SK-N-SH (cell line): ENCODE results near the gene LRMDA. TPM values are rescaled to one million over a fixed set of nuclear protein-coding genes. Genes with fewer than 3 reads are reported as not detected.
"Not testable (repeated sequence)": the region's sequence is repeated elsewhere in the genome, so short reads cannot be mapped to it uniquely, and the experiment has no call there.

Source experiments
- CTCF ChIA-PET: fragments of 300-600, 350-600 bp; formaldehyde crosslinking; extraction: SDS; loops from one replicate; lab custom pipeline; 2021; lab: Yijun Ruan, JAX
- POLR2A ChIA-PET: fragments of 350-600 bp; sonication (Branson Sonifier 250); formaldehyde crosslinking; extraction: SDS; loops from one replicate; lab custom pipeline; 2020; ENCODE audit warnings: antibody characterized with exemption, inconsistent platforms; lab: Yijun Ruan, JAX
- DNase-seq: peaks from one replicate; pipeline ENCODE4 v3.0.0; 2012
- H2AFZ ChIP-seq: fragments of 200-600 bp; sonication (generic); 2 replicates; pipeline ENCODE4 v1.8.1; 2016; ENCODE audit warnings: antibody characterized with exemption, mild to moderate bottlenecking, low read depth
- H3F3A ChIP-seq: fragments of 200-600 bp; sonication (generic); replicated peaks from 2 replicates; pipeline ENCODE3; 2016; ENCODE audit warnings: antibody characterized with exemption, mild to moderate bottlenecking; ENCODE audit not compliant: insufficient read depth
- H3K27ac ChIP-seq, 2 experiments: fragments of 200-500 bp in 1 of 2; fragments of 200-600 bp in 1 of 2; sonication (Bioruptor generic) in 1 of 2; sonication (generic), shearing (Covaris generic) in 1 of 2; 2 replicates each; pipeline versions ENCODE4 v1.5.1 to v1.6.1; 2014 to 2016; ENCODE audit warnings: low read depth in 2 of 2, inconsistent platforms in 1 of 2, low read length in 1 of 2, mild to moderate bottlenecking in 1 of 2, mixed read lengths in 1 of 2
- H3K27me3 ChIP-seq: fragments of 200-600 bp; sonication (generic), shearing (Covaris generic); 2 replicates; pipeline ENCODE4 v1.6.1; 2016; ENCODE audit warnings: mixed run types; ENCODE audit not compliant: insufficient read depth
- H3K36me3 ChIP-seq, 2 experiments: fragments of 200-500 bp in 1 of 2; fragments of 200-600 bp in 1 of 2; sonication (Bioruptor generic) in 1 of 2; sonication (generic) in 1 of 2; replicated peaks in 1 of 2; 2 replicates each; pipeline versions ENCODE3 to v1.5.1; 2014 to 2016; ENCODE audit warnings: low read length in 1 of 2, mild to moderate bottlenecking in 1 of 2; ENCODE audit not compliant: insufficient read depth in 2 of 2, control insufficient read depth in 1 of 2
- H3K4me1 ChIP-seq, 2 experiments: fragments of 200-500 bp in 1 of 2; fragments of 200-600 bp in 1 of 2; sonication (Bioruptor generic) in 1 of 2; sonication (generic), shearing (Covaris generic) in 1 of 2; 2 replicates each; pipeline versions ENCODE4 v1.5.1 to v1.6.1; 2014 to 2016; ENCODE audit warnings: low read depth in 1 of 2, low read length in 1 of 2, mixed run types in 1 of 2; ENCODE audit not compliant: insufficient read depth in 2 of 2, control insufficient read depth in 1 of 2
- H3K4me2 ChIP-seq: fragments of 200-600 bp; sonication (generic), shearing (Covaris generic); 2 replicates; pipeline ENCODE4 v1.6.1; 2017; ENCODE audit warnings: mixed run types
- H3K4me3 ChIP-seq, 2 experiments: fragments of 200-500 bp in 1 of 2; fragments of 200-600 bp in 1 of 2; sonication (Bioruptor generic) in 1 of 2; sonication (generic), shearing (Covaris generic) in 1 of 2; 2 replicates each; pipeline versions ENCODE4 v1.5.1 to v1.8.1; 2014 to 2016; ENCODE audit warnings: low read depth in 2 of 2, inconsistent platforms in 1 of 2, low read length in 1 of 2, mild to moderate bottlenecking in 1 of 2, mixed read lengths in 1 of 2, moderate library complexity in 1 of 2
- H3K79me2 ChIP-seq: fragments of 200-600 bp; sonication (generic); 2 replicates; pipeline ENCODE4 v1.8.1; 2017; ENCODE audit warnings: mild to moderate bottlenecking; ENCODE audit not compliant: insufficient read depth
- H3K9ac ChIP-seq: fragments of 200-600 bp; sonication (generic); 2 replicates; pipeline ENCODE4 v1.6.1; 2017; ENCODE audit warnings: mixed run types
- H3K9me2 ChIP-seq: fragments of 200-600 bp; sonication (generic); 2 replicates; pipeline ENCODE4 v1.6.1; 2017; ENCODE audit warnings: mixed run types
- H3K9me3 ChIP-seq: fragments of 200-600 bp; sonication (generic); 2 replicates; pipeline ENCODE4 v1.6.1; 2017; ENCODE audit warnings: mixed run types, mild to moderate bottlenecking, moderate library complexity
- H4K20me1 ChIP-seq: fragments of 200-600 bp; sonication (generic); 2 replicates; pipeline ENCODE4 v1.6.1; 2017; ENCODE audit warnings: mild to moderate bottlenecking, mixed run types; ENCODE audit not compliant: insufficient read depth
- CHD2 ChIP-seq: fragments of 150-350 bp; IDR thresholded peaks from 2 replicates; pipeline ENCODE4 v1.6.1; 2018; ENCODE audit warnings: low read length; ENCODE audit not compliant: partially characterized antibody
- FOSL2 ChIP-seq: IDR thresholded peaks from 2 replicates; pipeline ENCODE4 v1.4.0; 2012; ENCODE audit warnings: low read depth, mild to moderate bottlenecking, moderate library complexity, borderline replicate concordance
- FOXJ3 ChIP-seq: sonication (generic); formaldehyde crosslinking; IDR thresholded peaks from 2 replicates; pipeline ENCODE4 v1.5.1; 2020; ENCODE audit warnings: mild to moderate bottlenecking, missing genetic modification reagents
- FOXM1 ChIP-seq: IDR thresholded peaks from 2 replicates; pipeline ENCODE4 v1.4.0; 2012; ENCODE audit warnings: low read depth, mild to moderate bottlenecking
- NFIC ChIP-seq: IDR thresholded peaks from 2 replicates; pipeline ENCODE4 v1.4.0; 2012; ENCODE audit warnings: borderline replicate concordance
- RCOR1 ChIP-seq: fragments of 150-350 bp; IDR thresholded peaks from 2 replicates; pipeline ENCODE4 v1.6.1; 2017; ENCODE audit warnings: antibody characterized with exemption, low read length
- RFX5 ChIP-seq: IDR thresholded peaks from 2 replicates; pipeline ENCODE4 v1.6.1; 2012; ENCODE audit warnings: mild to moderate bottlenecking, improper control_type of control experiment, low read length
- RXRA ChIP-seq: IDR thresholded peaks from 2 replicates; pipeline ENCODE4 v1.4.0; 2012; ENCODE audit warnings: low read depth, mild to moderate bottlenecking, borderline replicate concordance
- SIN3A ChIP-seq: IDR thresholded peaks from 2 replicates; pipeline ENCODE4 v1.6.1; 2012; ENCODE audit warnings: low read depth, mild to moderate bottlenecking, low read length, moderate library complexity, borderline replicate concordance
- TAF1 ChIP-seq: IDR thresholded peaks from 2 replicates; pipeline ENCODE4 v1.6.1; 2012; ENCODE audit warnings: low read depth, mild to moderate bottlenecking, low read length, moderate library complexity, borderline replicate concordance
- TCF12 ChIP-seq: IDR thresholded peaks from 2 replicates; pipeline ENCODE4 v1.4.0; 2012
- TEAD4 ChIP-seq: IDR thresholded peaks from 2 replicates; pipeline ENCODE4 v1.4.0; 2012; ENCODE audit warnings: mild to moderate bottlenecking, borderline replicate concordance; ENCODE audit not compliant: insufficient read depth
- WGBS: methylation state at CpG from one replicate; pipeline ENCODE4 v1.1.6; 2017; ENCODE audit warnings: low lambda C conversion rate; 5-methylcytosine and 5-hydroxymethylcytosine counted together
- polyA plus RNA-seq, 3 experiments: library from polyadenylated mRNA; depleted of rRNA; stranded (reverse); fragments of >200 nt; gene quantifications; 2 replicates each; pipeline ENCODE4 v1.2.3, GENCODE V29; 2012
- TF ChIP-seq, protein P1 (sequence below): fragments of 150-350 bp; IDR thresholded peaks from 2 replicates; pipeline ENCODE4 v1.6.1; 2016; ENCODE audit warnings: mild to moderate bottlenecking, low read depth, low read length

LRMDA gene
- polyA plus RNA-seq, 1 of the 3 experiments (the other 2 are of a cell fraction): 0.95 TPM

DNA sequence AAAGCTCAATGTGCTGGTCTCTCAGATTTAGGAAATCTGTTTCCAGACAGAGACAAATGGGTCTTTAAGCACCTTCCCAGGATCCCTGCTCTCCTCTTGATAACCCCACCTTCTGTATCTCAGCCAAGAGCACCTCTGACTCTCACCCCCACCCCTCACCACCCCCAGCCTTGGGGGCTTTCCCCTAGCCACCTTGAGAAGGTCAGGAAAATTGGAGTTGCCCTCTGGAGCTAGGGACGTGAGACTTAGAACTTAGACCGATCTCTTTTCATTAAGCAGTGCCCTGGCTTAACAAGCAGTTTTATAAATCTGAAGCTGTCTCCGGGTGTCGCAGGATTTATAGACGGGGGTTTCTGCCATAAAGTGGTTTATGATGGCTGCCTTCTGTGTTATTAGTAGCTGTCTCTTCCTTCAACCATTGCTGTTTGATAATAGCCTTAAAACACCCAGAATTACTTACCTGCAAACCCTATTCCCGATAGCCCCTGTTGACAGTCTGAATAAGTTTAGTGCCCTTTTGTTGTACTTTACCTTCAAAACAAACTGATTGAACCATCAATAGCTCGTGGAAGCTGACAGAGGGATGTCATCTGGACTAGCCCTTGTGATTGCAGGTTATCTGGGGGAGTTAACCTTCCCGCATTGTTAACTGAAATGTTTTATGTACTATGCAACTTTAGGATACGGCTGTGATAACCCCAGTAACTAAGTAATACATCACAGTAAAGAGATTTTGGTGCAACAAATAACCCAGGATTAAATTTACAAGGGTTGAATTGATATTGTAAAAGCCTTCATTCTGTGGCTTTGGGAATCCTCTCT lies 621.5 kb downstream of the LRMDA start (continued):
- TF ChIP-seq SIN3A (no peak), RCOR1 (no peak), NFIC (no peak), CHD2 (no peak)

DNA sequence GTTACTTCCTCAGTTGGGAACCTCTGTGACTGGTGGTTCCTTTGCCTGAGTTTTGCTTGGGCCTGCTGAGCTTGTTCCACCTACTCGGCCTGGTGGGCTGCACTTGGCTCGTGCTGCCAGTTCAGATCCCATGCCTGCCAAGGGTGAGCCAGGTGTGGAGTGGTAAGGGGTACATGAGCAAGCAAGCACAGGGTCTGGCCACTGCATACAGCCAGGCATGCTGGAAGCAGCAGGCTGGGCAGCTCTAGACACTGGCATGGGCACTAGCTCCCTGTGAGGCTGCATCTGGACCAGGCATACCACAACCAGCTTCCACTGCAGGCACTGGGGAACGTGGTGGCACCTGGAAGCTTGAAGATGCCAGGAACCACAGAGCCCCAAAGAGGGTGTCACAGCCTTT lies 624.0 kb downstream of the LRMDA start:
- Histone ChIP-seq H3K79me2 (no peaks in the 10 kb centered on the region), H2AFZ (no peak overlapping the region), H3K9ac (no peak overlapping the region), H3K27ac (no peak overlapping the region), H3K4me2 (no peak overlapping the region), H3K4me1 (no peaks in the 10 kb centered on the region; a peak in 1 of 4 replicates), H3K4me3 (no peak overlapping the region), H3K9me3 (no peaks in the 10 kb centered on the region), H3K27me3 (0 out of 2 replicates have a peak, but pooled peaks cover under 1% of the 10 kb centered on the region), H3K36me3 (no peaks in the 10 kb centered on the region), H4K20me1 (no peaks in the 10 kb centered on the region), H3F3A (no peaks in the 10 kb centered on the region), H3K9me2 (no peaks in the 10 kb centered on the region)
- ChIA-PET CTCF (interaction anchor here (2.8 kb wide), 1 partner anchor 19 kb away, joined by 15 read pairs; no protein-coding TSS in a partner anchor), POLR2A (no interaction called here)
- no peak for TF ChIP-seq NFIC
- TF ChIP-seq FOSL2: no peak
- TF ChIP-seq RFX5: no peak
- TF ChIP-seq FOXM1: no peak
- TF ChIP-seq RXRA: no peak
- TF ChIP-seq FOXJ3 (CRISPR knock-in tag): no peak
- WGBS: 14% methylated on average over 3 of the region's 3 CpGs
- no peak for DNase-seq

DNA sequence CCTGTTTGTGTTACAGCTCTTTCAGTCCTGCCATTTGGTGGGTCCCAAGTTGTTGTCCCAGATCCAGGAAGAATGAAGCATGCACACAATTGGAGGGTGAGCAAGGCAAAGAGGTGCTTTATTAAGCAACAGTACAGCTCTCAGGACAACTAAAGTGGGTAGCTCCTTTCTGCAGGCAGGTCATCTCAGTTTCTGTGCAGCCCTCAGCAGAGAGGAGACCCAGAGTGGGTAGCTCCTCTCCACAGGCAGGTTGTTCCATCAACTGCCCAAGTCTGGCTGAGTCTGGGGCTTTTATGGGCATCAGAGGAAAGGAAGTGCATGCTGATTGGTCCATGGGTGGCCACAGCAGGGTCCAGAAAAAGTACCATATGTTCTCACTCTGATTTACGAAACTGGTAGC lies 624.5 kb downstream of the LRMDA start:
- no peak overlapping the region for H3K9ac ChIP-seq
- WGBS: 67% methylated on average over 1 of the region's 1 CpG
- no peak for DNase-seq
- no peak overlapping the region for H2AFZ ChIP-seq
- H3K4me2 ChIP-seq: no peak overlapping the region
- no peak for TF ChIP-seq TAF1
- TF ChIP-seq, protein P1, sequence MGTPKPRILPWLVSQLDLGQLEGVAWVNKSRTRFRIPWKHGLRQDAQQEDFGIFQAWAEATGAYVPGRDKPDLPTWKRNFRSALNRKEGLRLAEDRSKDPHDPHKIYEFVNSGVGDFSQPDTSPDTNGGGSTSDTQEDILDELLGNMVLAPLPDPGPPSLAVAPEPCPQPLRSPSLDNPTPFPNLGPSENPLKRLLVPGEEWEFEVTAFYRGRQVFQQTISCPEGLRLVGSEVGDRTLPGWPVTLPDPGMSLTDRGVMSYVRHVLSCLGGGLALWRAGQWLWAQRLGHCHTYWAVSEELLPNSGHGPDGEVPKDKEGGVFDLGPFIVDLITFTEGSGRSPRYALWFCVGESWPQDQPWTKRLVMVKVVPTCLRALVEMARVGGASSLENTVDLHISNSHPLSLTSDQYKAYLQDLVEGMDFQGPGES: no peak
- TF ChIP-seq TCF12: no peak
- TF ChIP-seq FOSL2: no peak
- no peak for TF ChIP-seq TEAD4
- no peak overlapping the region for H3K27ac ChIP-seq
- no peaks in the 10 kb centered on the region for H3K9me2 ChIP-seq
- no peaks in the 10 kb centered on the region for H3F3A ChIP-seq
- H3K36me3 ChIP-seq: no peaks in the 10 kb centered on the region
- POLR2A ChIA-PET: no interaction called here
- H3K4me1 ChIP-seq: no peaks in the 10 kb centered on the region; a peak in 1 of 4 replicates
- H3K4me3 ChIP-seq: no peak overlapping the region
- CTCF ChIA-PET: interaction anchor here (2.8 kb wide), 1 partner anchor 20 kb away, joined by 15 read pairs; no protein-coding TSS in a partner anchor
- no peaks in the 10 kb centered on the region for H3K79me2 ChIP-seq
- H3K27me3 ChIP-seq: no peaks in the 10 kb centered on the region
- no peaks in the 10 kb centered on the region for H4K20me1 ChIP-seq
- H3K9me3 ChIP-seq: no peaks in the 10 kb centered on the region

DNA sequence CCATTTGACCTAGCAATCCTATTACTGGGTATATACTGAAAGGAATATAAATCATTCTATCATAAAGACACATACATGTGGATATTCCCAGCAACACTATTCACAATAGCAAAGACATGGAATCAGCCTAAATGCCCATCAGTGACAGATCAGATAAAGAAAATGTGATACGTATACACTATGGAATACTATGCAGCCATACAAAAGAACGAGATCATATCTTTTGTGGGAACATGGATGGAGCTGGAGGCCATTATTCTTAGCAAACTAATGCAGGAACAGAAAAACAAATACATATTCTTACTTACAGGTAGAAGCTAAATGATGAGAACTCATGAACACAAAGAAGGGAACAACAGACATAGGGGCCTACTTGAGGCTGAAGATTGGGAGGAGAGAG lies 629.6 kb downstream of the LRMDA start:
- H4K20me1 ChIP-seq, H3K27ac ChIP-seq, DNase-seq, H3K4me2 ChIP-seq, H3K4me1 ChIP-seq, H3K27me3 ChIP-seq, H3K9me2 ChIP-seq, H3K4me3 ChIP-seq, H3K79me2 ChIP-seq, POLR2A ChIA-PET, H3K9ac ChIP-seq, H3K9me3 ChIP-seq, H3K36me3 ChIP-seq, H2AFZ ChIP-seq, H3F3A ChIP-seq: not testable (repeated sequence)
- 79% methylated on average over 2 of the region's 2 CpGs for WGBS
- CTCF ChIA-PET: interaction anchor here (1.0 to 1.2 kb wide), 2 partner anchors 11 to 25 kb away, joined by 3 read pairs; no protein-coding TSS in a partner anchor
